PC-3 (cell line): ENCODE results near the gene CTNNBIP1. TPM values are rescaled to one million over a fixed set of nuclear protein-coding genes. Genes with fewer than 3 reads are reported as not detected.

Experiments
- ATAC-seq: fragments of 200-7000 bp; cut with Tn5 transposase; 2 replicates; pipeline ENCODE4 v1.9.1; 2020; ENCODE audit warnings: mild to moderate bottlenecking, moderate library complexity
- BruUV-seq: library from RNA; stranded (reverse); fragments of 400-500 nt; replicated peaks from 2 replicates; lab custom pipeline; 2021; lab: Mats Ljungman, UMichigan
- CTCF ChIA-PET: fragments of 300-600 bp; sonication (Branson Sonifier 250); formaldehyde crosslinking; loops from one replicate; lab custom pipeline; 2022; ENCODE audit warnings: antibody characterized with exemption; lab: Charles Lee
- POLR2A ChIA-PET: fragments of 300-600 bp; sonication (Branson Sonifier 250); formaldehyde crosslinking; loops from one replicate; lab custom pipeline; 2022; ENCODE audit warnings: antibody characterized with exemption; ENCODE audit not compliant: unreplicated experiment; lab: Charles Lee
- DNase-seq: peaks from one replicate; pipeline ENCODE4 v3.0.0-alpha.2; 2015
- H2AFZ ChIP-seq: fragments of 300-600 bp; sonication (generic); 2 replicates; pipeline ENCODE4 v1.6.0; 2016; ENCODE audit warnings: antibody characterized with exemption, low read length
- H3F3A ChIP-seq: fragments of 300-600 bp; sonication (generic); one replicate; pipeline ENCODE4 v1.6.0; 2017; ENCODE audit warnings: antibody characterized with exemption, low read length, control low read depth, mild to moderate bottlenecking; ENCODE audit not compliant: unreplicated experiment
- H3K27ac ChIP-seq: fragments of 300-600 bp; sonication (generic); 2 replicates; pipeline ENCODE4 v1.5.1; 2016; ENCODE audit warnings: mild to moderate bottlenecking, low read length
- H3K27me3 ChIP-seq: fragments of 300-600 bp; sonication (generic); 2 replicates; pipeline ENCODE4 v1.6.1; 2016; ENCODE audit warnings: low read length, mixed read lengths
- H3K36me3 ChIP-seq: fragments of 300-600 bp; sonication (generic); 2 replicates; pipeline ENCODE4 v1.6.1; 2016; ENCODE audit warnings: low read depth, mixed run types, low read length, mixed read lengths
- H3K4me1 ChIP-seq: fragments of 300-600 bp; sonication (generic); 2 replicates; pipeline ENCODE4 v1.5.1; 2016; ENCODE audit warnings: low read length; ENCODE audit not compliant: insufficient read depth
- H3K4me2 ChIP-seq: fragments of 300-600 bp; sonication (generic); 2 replicates; pipeline ENCODE4 v1.6.0; 2016; ENCODE audit warnings: low read length
- H3K4me3 ChIP-seq: fragments of 300-600 bp; sonication (generic); 2 replicates; pipeline ENCODE4 v1.5.1; 2016; ENCODE audit warnings: mild to moderate bottlenecking, low read length, mixed read lengths
- H3K79me2 ChIP-seq: fragments of 300-600 bp; sonication (generic); 2 replicates; pipeline ENCODE4 v1.6.1; 2017; ENCODE audit warnings: low read length, mixed read lengths
- H3K9ac ChIP-seq: fragments of 300-600 bp; sonication (generic); 2 replicates; pipeline ENCODE4 v1.6.0; 2016; ENCODE audit warnings: mild to moderate bottlenecking, low read length
- H3K9me2 ChIP-seq: fragments of 300-600 bp; sonication (generic); replicated peaks from 2 replicates; pipeline ENCODE4 v1.6.1; 2016; ENCODE audit warnings: mixed run types, low read length, mixed read lengths
- H3K9me3 ChIP-seq: fragments of 300-600 bp; sonication (generic); 2 replicates; pipeline ENCODE4 v1.6.1; 2016; ENCODE audit warnings: low read length, mixed read lengths
- H4K20me1 ChIP-seq: fragments of 300-600 bp; sonication (generic); 2 replicates; pipeline ENCODE4 v1.6.1; 2016; ENCODE audit warnings: low read length, mixed read lengths
- EZH2 ChIP-seq: fragments of 300-600 bp; sonication (generic); IDR thresholded peaks from one replicate; pipeline ENCODE4 v1.6.1; 2017; ENCODE audit warnings: antibody characterized with exemption, mild to moderate bottlenecking, low read length; ENCODE audit not compliant: unreplicated experiment
- EZH2phosphoT487 ChIP-seq: fragments of 300-600 bp; sonication (generic); IDR thresholded peaks from 2 replicates; pipeline ENCODE4 v1.6.1; 2018; ENCODE audit warnings: mild to moderate bottlenecking, antibody characterized with exemption, low read length, borderline replicate concordance
- intact Hi-C: fragments of 100-400 bp; cut with micrococcal nuclease; formaldehyde crosslinking; loops from 2 replicates; pipeline ENCODE4 v1.9.0; 2023
- total RNA-seq: library from RNA; depleted of rRNA; stranded (reverse); fragments of >200 nt; gene quantifications from 2 replicates; pipeline ENCODE4 v1.2.3, GENCODE V29; 2014
- TF ChIP-seq, protein P1 (sequence below): fragments of 300-600 bp; sonication (generic); conservative IDR thresholded peaks from 2 replicates; pipeline ENCODE4 v1.5.1; 2017; ENCODE audit warnings: antibody characterized with exemption, low read depth, mild to moderate bottlenecking, low read length

The CTNNBIP1 gene
- total RNA-seq, 1 experiment from 2014 or later = 78.1 TPM

DNA sequence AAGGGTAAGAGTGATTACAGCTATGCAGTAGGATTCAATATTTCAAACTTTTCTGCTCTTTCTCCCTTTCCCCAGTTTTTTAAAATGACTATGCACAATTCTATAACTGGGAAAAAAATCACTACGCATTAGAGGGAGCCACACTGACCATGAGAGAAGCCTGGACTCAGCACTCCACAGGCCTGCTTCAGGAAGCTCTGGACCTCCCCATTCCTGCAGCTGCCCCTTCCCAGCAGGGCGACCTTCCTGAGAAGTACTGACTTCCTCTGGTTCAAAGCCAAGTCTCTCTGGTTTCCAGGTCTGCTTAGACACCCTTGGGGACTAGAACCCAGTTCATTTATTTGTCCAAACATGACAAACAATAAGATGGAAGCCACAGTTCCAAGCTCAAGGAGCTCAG, 44.3 kb downstream of the CTNNBIP1 start:
- DNase-seq (no peak), ATAC-seq (no peak)
- CTCF ChIA-PET = interaction anchor here (0.5 kb wide), 1 partner anchor 65 kb away, joined by 4 read pairs; no protein-coding TSS in a partner anchor
- Histone ChIP-seq H3K27ac (no peak overlapping the region), H4K20me1 (no peaks in the 10 kb centered on the region), H3K27me3 (no peaks in the 10 kb centered on the region), H3K79me2 (no peaks in the 10 kb centered on the region), H2AFZ (no peak overlapping the region), H3K4me2 (no peak overlapping the region), H3K9ac (no peak overlapping the region), H3K36me3 (no peaks in the 10 kb centered on the region; the same call in 1 of the 2 replicates), H3K9me2 (no peaks in the 10 kb centered on the region), H3K4me3 (no peak overlapping the region), H3F3A (no peaks in the 10 kb centered on the region), H3K9me3 (no peaks in the 10 kb centered on the region), H3K4me1 (no peaks in the 10 kb centered on the region)
- BruUV-seq = no TSS peak
- intact Hi-C loops = loop anchor here (2.0 kb wide), 3 partner anchors 41 to 239 kb away; no protein-coding TSS in a partner anchor
- POLR2A ChIA-PET = no interaction called here
- TF ChIP-seq EZH2phosphoT487 = no peak
- TF ChIP-seq, protein P1, sequence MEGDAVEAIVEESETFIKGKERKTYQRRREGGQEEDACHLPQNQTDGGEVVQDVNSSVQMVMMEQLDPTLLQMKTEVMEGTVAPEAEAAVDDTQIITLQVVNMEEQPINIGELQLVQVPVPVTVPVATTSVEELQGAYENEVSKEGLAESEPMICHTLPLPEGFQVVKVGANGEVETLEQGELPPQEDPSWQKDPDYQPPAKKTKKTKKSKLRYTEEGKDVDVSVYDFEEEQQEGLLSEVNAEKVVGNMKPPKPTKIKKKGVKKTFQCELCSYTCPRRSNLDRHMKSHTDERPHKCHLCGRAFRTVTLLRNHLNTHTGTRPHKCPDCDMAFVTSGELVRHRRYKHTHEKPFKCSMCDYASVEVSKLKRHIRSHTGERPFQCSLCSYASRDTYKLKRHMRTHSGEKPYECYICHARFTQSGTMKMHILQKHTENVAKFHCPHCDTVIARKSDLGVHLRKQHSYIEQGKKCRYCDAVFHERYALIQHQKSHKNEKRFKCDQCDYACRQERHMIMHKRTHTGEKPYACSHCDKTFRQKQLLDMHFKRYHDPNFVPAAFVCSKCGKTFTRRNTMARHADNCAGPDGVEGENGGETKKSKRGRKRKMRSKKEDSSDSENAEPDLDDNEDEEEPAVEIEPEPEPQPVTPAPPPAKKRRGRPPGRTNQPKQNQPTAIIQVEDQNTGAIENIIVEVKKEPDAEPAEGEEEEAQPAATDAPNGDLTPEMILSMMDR = no peak
- no peak for TF ChIP-seq EZH2

DNA sequence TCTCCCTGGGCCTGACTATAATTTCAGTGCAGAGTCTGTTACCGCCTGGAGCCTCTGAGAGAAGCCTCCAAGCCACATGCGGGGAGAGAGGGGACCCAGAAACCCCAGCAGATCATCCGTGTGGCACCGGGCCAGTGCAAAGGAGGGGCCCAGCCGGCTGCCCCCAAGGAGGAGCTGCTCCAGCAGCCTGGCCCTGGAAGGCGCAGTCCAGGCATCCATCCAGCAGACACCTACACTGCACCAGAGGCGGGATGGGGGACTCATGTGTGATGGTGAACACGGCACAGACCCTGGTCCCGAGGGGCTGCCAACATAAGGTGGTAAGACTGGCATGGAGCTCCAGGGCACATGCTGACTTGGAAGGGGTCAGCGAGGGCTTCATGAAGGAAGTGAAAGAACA, 46.7 kb downstream of the CTNNBIP1 start:
- intact Hi-C loops = no loop called here
- DNase-seq (no peak), ATAC-seq (no peak)
- BruUV-seq = no TSS peak
- Histone ChIP-seq H3K4me1 (no peaks in the 10 kb centered on the region), H3K4me3 (no peak overlapping the region), H3K36me3 (no peaks in the 10 kb centered on the region), H3K79me2 (no peaks in the 10 kb centered on the region), H4K20me1 (no peaks in the 10 kb centered on the region), H3F3A (no peaks in the 10 kb centered on the region), H3K9me3 (no peaks in the 10 kb centered on the region), H3K27me3 (no peaks in the 10 kb centered on the region), H3K9me2 (no peaks in the 10 kb centered on the region), H3K9ac (no peak overlapping the region), H2AFZ (no peak overlapping the region), H3K4me2 (no peak overlapping the region), H3K27ac (no peak overlapping the region)
- ChIA-PET CTCF (no interaction called here), POLR2A (no interaction called here)
- TF ChIP-seq EZH2phosphoT487 (no peak), EZH2 (no peak)
- TF ChIP-seq, protein P1 = no peak

DNA sequence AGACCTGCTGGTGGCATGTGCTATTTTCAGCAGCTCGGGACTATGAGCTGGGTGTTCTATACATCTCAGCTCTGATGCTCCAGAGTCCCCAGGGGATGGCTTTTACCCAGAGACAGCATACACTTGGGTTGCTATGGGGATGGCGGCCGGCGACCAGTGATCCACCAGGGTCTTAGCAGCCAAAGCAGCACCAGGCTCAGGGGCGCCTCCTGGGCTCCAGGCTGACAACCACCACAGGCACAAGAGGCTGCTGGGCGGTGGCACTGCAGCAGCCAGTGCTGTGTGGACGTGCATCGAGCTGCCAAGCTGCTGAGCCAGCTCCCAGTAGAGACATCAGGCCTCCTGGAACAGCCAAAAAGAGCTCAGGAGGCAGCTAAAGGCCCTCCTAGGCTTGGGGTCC, 48.7 kb downstream of the CTNNBIP1 start:
- Histone ChIP-seq H3K9me3 (no peaks in the 10 kb centered on the region), H2AFZ (no peak overlapping the region), H3K9ac (no peak overlapping the region), H3K9me2 (no peaks in the 10 kb centered on the region), H3K4me3 (no peak overlapping the region), H3K79me2 (no peaks in the 10 kb centered on the region), H4K20me1 (no peaks in the 10 kb centered on the region), H3K4me1 (no peaks in the 10 kb centered on the region), H3K27ac (no peak overlapping the region), H3F3A (no peaks in the 10 kb centered on the region), H3K4me2 (no peak overlapping the region), H3K27me3 (no peaks in the 10 kb centered on the region), H3K36me3 (no peaks in the 10 kb centered on the region; the same call in 1 of the 2 replicates)
- no TSS peak for BruUV-seq
- DNase-seq = no peak
- CTCF ChIA-PET = interaction anchor here (0.7 to 1.3 kb wide), 2 partner anchors 24 to 77 kb away, joined by 3 to 8 read pairs; no protein-coding TSS in a partner anchor
- TF ChIP-seq EZH2phosphoT487 = no peak
- TF ChIP-seq, protein P1 = peak; percentile 20; the same call in 1 of the 2 replicates
- no peak for TF ChIP-seq EZH2
- no peak for ATAC-seq
- intact Hi-C loops = no loop called here
- POLR2A ChIA-PET = no interaction called here
